Stomach (tissue), 9 donors: ENCODE measurements around the gene NINL. TPM values are rescaled to one million over a fixed set of nuclear protein-coding genes. Genes with fewer than 3 reads are reported as not detected.

Experiments used
- DNase-seq, 2 donors: peaks; one replicate each; pipeline versions ENCODE4 v3.0.0 to v3.0.0-alpha.2; 2013 to 2019
- H3K27ac ChIP-seq, 5 donors: fragments of 200-600 bp in 4 of 5; sonication (generic) in 4 of 5; one replicate each; pipeline ENCODE4 v1.5.1; 2013 to 2019; ENCODE audit warnings: mild to moderate bottlenecking in 1 of 5, moderate library complexity in 1 of 5
- H3K27me3 ChIP-seq, 3 donors: fragments of 200-600 bp; sonication (generic); one replicate each; pipeline ENCODE4 v1.5.1; 2017 to 2019; ENCODE audit warnings: mixed run types in 1 of 3
- H3K36me3 ChIP-seq, 4 donors: fragments of 200-600 bp; sonication (generic); 1 replicate in 3 of 4; 2 replicates in 1 of 4; pipeline ENCODE4 v1.5.1; 2016 to 2019
- H3K4me1 ChIP-seq, 4 donors: fragments of 200-600 bp; sonication (generic); one replicate each; pipeline ENCODE4 v1.5.1; 2016 to 2019
- H3K4me3 ChIP-seq, 4 donors: fragments of 200-600 bp; sonication (generic) in 3 of 4; one replicate each; pipeline ENCODE4 v1.5.1; 2016 to 2019; ENCODE audit warnings: mild to moderate bottlenecking in 1 of 4
- H3K9me3 ChIP-seq, 4 donors: fragments of 200-600 bp; sonication (generic); one replicate each; pipeline ENCODE4 v1.5.1; 2016 to 2019
- EP300 ChIP-seq: sonication (generic); formaldehyde crosslinking; IDR thresholded peaks from one replicate; pipeline ENCODE4 v1.6.1; 2017; ENCODE audit warnings: antibody characterized with exemption
- POLR2A ChIP-seq, 4 donors: fragments of 450-650 bp; IDR thresholded peaks; one replicate each; pipeline ENCODE4 v1.6.1; 2016; ENCODE audit warnings: antibody characterized with exemption in 4 of 4, control low read depth in 2 of 4, mild to moderate bottlenecking in 1 of 4, moderate library complexity in 1 of 4
- POLR2AphosphoS5 ChIP-seq, 3 donors: sonication (generic); formaldehyde crosslinking; IDR thresholded peaks; one replicate each; pipeline ENCODE4 v1.6.1; 2016; ENCODE audit warnings: antibody characterized with exemption in 3 of 3
- WGBS, 5 donors: extraction: QIAGEN DNeasy Blood & Tissue Kit in 3 of 5; methylation state at CpG; one replicate each; pipeline versions ENCODE4 v1.1.5 to v1.1.7; 2013 to 2018; 5-methylcytosine and 5-hydroxymethylcytosine counted together
- intact Hi-C: fragments of 100-400 bp; cut with DNase I; formaldehyde crosslinking; loops from one replicate; pipeline ENCODE4 v1.15.1; 2023; ENCODE audit warnings: low total_unique reads
- polyA plus RNA-seq, 3 donors: library from polyadenylated mRNA; stranded (reverse); fragments of 200-250 nt; gene quantifications; one replicate each; pipeline ENCODE4 v1.2.3, GENCODE V29; 2013
- total RNA-seq, 5 donors: library from RNA; depleted of rRNA; stranded (reverse); fragments of >200 nt; gene quantifications; one replicate each; pipeline versions ENCODE4 v1.1.0 to v1.2.3, GENCODE V29; 2014 to 2016
- TF ChIP-seq, protein P1 (sequence below), 7 experiments: fragments of 450-650 bp in 4 of 7; fragments of 200-600 bp in 3 of 7; sonication (generic) in 3 of 7; IDR thresholded peaks; one replicate each; pipeline ENCODE4 v1.5.1; 2016 to 2019; ENCODE audit warnings: antibody characterized with exemption in 7 of 7, control low read depth in 2 of 7, mild to moderate bottlenecking in 1 of 7
- donor health status: healthy with polysubstance abuse.
- donor health status: Bipolar disorder and iron deficiency.
- donor health status: healthy.

The NINL gene
- total and polyA plus RNA-seq, 8 donors = 3.1 to 34.8 (median 11.5) TPM

DNA sequence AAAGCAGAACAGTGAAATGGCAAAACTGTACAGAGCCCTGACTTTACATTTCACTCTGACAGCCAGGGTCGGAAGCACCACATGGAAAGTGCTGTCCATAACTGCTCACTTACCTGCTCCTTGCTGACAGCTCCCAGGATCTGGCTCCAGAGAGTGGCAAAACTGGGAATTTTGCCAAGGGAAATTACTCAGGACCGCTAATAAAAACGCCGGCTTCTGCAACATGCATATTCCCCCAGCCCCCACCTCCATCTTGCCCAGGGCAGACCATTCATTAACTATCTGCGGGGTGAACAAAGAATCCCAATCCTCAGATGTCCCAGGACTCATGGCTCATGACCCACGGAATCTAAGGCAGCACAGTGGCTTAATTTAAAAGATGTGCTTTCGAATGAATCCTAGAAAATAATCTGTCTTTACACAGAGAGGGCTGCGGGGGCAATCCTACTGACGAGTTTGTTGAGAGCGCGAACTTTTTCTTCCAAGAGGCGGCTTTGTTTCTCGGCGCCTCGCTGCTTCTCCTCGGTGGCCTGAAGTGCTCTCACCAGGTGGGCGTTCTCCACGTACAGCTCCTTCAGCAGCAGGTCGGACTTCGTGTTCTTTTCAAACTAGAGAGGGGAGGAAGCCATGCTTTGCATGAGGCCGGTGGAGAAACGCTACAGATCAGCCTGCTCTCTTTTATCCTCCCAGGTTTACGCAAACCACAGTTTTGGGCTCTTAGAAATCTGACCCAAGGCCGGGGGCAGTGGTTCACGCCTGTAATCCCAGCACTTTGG is 132.1 kb downstream of the NINL start:
- DNase-seq = peak; percentile 21 to 45
- no peaks in the 10 kb centered on the region for H3K4me1 ChIP-seq
- H3K27ac ChIP-seq = no peak overlapping the region
- WGBS, 5 donors = 87 to 92% (median 88%) methylated on average over 25 of the region's 25 CpGs
- TF ChIP-seq, protein P1, sequence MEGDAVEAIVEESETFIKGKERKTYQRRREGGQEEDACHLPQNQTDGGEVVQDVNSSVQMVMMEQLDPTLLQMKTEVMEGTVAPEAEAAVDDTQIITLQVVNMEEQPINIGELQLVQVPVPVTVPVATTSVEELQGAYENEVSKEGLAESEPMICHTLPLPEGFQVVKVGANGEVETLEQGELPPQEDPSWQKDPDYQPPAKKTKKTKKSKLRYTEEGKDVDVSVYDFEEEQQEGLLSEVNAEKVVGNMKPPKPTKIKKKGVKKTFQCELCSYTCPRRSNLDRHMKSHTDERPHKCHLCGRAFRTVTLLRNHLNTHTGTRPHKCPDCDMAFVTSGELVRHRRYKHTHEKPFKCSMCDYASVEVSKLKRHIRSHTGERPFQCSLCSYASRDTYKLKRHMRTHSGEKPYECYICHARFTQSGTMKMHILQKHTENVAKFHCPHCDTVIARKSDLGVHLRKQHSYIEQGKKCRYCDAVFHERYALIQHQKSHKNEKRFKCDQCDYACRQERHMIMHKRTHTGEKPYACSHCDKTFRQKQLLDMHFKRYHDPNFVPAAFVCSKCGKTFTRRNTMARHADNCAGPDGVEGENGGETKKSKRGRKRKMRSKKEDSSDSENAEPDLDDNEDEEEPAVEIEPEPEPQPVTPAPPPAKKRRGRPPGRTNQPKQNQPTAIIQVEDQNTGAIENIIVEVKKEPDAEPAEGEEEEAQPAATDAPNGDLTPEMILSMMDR (IDR thresholded peaks at IDR 0.05) = no peak
- TF ChIP-seq POLR2AphosphoS5 (IDR thresholded peaks at IDR 0.05) = no peak
- intact Hi-C loops = no loop called here
- H3K4me3 ChIP-seq = no peak overlapping the region
- no peaks in the 10 kb centered on the region for H3K27me3 ChIP-seq
- H3K36me3 ChIP-seq = peaks cover 14 to 65% (median 46%) of the 10 kb centered on the region in 4 donors
- no peaks in the 10 kb centered on the region for H3K9me3 ChIP-seq

- intact Hi-C loops = no loop called here
- no peak overlapping the region for H3K4me3 ChIP-seq
These were observed 133.0 kb downstream of the NINL start for GRCh38 chr20:25452333-25452732.

DNA sequence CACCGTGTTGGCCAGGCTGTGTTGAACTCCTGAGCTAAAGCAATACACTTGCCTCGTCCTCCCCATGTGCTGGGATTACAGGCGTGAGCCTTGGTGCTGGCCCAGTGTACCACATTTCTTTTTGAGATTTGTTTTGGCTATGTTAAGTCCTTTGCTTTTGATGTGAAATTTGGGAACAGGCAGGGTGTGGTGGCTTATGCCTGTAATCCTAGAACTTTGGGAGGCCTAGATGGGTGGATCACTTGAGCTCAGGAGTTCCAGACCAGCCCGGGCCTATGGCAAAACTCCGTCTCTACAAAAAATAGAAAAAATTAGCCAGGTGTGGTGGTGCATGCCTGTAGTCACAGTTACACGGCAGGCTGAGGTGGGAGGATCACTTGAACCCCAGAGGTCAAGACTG is 137.7 kb downstream of the NINL start:
- H3K4me3 ChIP-seq = no peak overlapping the region
- H3K9me3 ChIP-seq = no peaks in the 10 kb centered on the region
- TF ChIP-seq POLR2A (IDR thresholded peaks at IDR 0.05) (no peak), EP300 (no peak), POLR2AphosphoS5 (IDR thresholded peaks at IDR 0.05) (no peak)
- TF ChIP-seq, protein P1 (IDR thresholded peaks at IDR 0.05) = no peak
- H3K4me1 ChIP-seq = no peaks in the 10 kb centered on the region
- intact Hi-C loops = no loop called here
- H3K27ac ChIP-seq = no peak overlapping the region
- peaks cover 0 to 21% (median 10%) of the 10 kb centered on the region in 4 donors for H3K36me3 ChIP-seq
- no peaks in the 10 kb centered on the region for H3K27me3 ChIP-seq
- WGBS, 5 donors = 78 to 94% (median 89%) methylated on average over 6 of the region's 6 CpGs
- DNase-seq = no peak

More at GRCh38 chr20:25452333-25452732, 133.0 kb downstream of the NINL start:
- no peaks in the 10 kb centered on the region for H3K27me3 ChIP-seq
- H3K9me3 ChIP-seq = no peaks in the 10 kb centered on the region
- WGBS, 5 donors = 77 to 90% (median 86%) methylated on average over 6 of the region's 6 CpGs
- H3K4me1 ChIP-seq = no peaks in the 10 kb centered on the region
- H3K36me3 ChIP-seq = peaks cover 14 to 56% (median 43%) of the 10 kb centered on the region in 4 donors
- no peak for TF ChIP-seq POLR2AphosphoS5 (IDR thresholded peaks at IDR 0.05)
- no peak for DNase-seq
- H3K27ac ChIP-seq = no peak overlapping the region

DNA sequence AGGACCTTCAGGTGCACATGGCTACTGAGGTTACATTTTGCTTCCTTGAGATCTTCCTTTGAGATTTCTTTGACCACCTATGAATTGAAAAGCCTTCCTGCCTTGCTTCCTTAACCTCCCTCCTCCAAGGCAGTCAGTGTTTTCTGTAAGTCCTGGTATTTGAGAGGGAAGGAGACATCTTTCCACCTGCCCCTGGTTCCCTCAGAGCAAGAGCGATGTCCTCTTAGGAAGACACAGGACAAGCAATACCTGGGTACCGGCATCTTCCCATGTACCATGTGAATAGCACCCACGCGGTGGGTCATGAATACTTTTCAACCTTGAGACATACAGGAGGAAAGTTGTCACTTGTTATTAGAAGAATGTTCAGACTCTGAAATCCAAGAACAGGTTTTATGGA is 140.8 kb downstream of the NINL start:
- intact Hi-C loops = no loop called here
- 98 to 100% (median 98%) methylated on average over 4 of the region's 4 CpGs for WGBS, 5 donors

More for the DNA sequence above, 140.8 kb downstream of the NINL start:
- Histone ChIP-seq H3K36me3 (peaks cover 0 to 7% (median 0%) of the 10 kb centered on the region in 4 donors), H3K4me1 (no peaks in the 10 kb centered on the region), H3K4me3 (no peak overlapping the region), H3K27me3 (no peaks in the 10 kb centered on the region), H3K27ac (no peak overlapping the region), H3K9me3 (no peaks in the 10 kb centered on the region)
- no peak for TF ChIP-seq EP300
- no peak for TF ChIP-seq POLR2A (IDR thresholded peaks at IDR 0.05)
- no peak for TF ChIP-seq POLR2AphosphoS5 (IDR thresholded peaks at IDR 0.05)
- TF ChIP-seq, protein P1 (IDR thresholded peaks at IDR 0.05) = no peak
- no peak for DNase-seq
